HG03378 (cell line): ENCODE data around the gene FAM171A2.

Experiments
- ATAC-seq: cut with Tn5 transposase; IDR thresholded peaks from one replicate; pipeline ENCODE4 v1.9.1; 2021; ENCODE audit warnings: mild to moderate bottlenecking, moderate library complexity; ENCODE audit not compliant: unreplicated experiment

Gene FAM171A2

DNA sequence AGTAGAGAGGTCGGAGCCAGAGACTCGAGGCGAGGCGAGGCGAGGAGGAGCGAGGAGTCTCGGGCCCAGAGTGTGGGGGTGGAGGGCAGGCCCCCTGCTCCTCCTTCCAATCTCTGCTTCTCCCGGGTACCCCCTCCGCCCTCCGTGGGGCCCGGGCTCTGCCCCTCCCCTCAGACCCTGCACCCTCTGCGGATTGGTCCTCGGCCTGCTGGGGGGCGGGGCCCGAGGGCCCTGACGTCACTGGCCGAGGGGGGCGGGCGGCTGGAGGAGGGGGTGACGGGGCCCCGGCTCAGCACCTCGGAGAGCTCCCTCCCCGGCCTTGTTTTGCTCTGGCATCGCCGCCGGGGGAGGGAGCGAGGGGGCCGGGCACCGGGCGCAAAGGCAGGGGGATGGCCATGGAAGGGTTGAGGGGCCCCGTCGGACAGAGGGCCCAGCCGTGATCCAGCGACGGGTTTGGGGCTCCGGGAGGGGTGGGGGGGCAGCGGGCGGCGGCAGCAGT lies 55.3 kb downstream of the FAM171A2 start, which contains the start of gene RUNDC3A:
Gene RUNDC3A, plus strand, starts transcription at position 282 of the 499 bp plus-strand sequence. CDS start 232 bp downstream, outside the sequence.
- ATAC-seq, result no peak

DNA sequence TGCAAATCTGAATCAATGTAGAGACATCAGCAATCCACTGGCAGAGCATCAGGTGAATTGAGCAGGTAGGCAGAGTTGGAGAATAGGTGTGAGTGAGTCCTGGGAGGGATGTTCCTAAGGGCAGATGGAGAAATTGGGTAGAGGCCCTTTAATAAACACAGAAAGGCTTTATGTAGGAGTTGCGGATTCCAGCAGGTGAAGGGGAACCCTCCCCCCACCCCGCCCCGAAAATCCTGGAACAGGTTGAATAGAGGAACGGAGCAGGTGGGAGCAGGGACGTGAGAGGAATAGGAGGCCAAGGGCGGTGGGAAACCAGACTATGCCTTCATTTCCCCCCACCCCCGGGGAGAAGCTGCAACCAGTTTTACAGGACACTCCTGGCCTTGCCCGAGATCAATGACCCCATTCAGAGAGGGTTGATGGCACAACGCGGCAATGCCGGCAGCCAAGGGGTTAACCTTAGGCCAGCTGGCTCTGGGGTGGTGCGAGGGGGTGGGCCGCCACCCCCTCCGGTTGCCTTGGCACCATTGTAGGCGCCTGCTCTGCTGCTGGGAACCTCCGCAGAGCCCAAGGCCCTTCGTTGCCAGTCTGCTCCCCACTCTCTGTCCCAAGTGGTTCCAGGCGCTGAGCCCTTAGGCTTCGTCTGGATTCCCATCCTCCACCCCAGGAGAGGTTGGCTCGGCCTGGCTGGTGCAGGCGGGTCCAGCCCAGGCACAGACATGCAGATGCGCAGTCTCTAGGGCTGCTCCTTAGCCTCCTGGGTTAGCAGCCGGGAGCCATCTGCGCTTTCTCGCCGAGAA lies 56.1 kb downstream of the FAM171A2 start:
- no peak for ATAC-seq

DNA sequence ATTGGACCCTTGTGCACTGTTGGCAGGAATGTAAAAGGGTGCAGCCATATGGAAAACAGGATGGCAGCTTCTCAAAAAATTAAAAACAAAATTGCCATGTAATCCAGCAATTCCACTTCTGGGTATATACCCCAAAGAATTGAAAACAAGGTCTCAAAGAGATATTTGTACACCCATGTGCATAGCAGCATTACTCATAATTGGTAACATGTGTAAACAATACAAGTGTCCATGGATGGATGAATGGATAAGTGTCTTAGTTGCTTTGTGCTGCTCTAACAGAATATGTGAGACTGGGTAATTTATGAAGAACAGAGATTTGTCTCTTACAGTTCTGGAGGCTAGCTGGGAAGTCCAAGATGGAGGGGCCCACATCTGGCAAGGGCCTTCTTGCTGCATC lies 59.0 kb downstream of the FAM171A2 start:
- ATAC-seq, result no peak
